ENCODE measurements around the gene PGAP6. TPM values are rescaled to one million over a fixed set of nuclear protein-coding genes. Genes with fewer than 3 reads are reported as not detected.

The PGAP6 gene
- total and polyA plus RNA-seq, 12 donors: 18.2 to 66.7 (median 42.3) TPM

- intact Hi-C loops (cut with DNase I): no loop called here
- Histone ChIP-seq H3K27me3 (no peaks in the 10 kb centered on the region), H3K9me3 (replicated peaks in 1 of 3) (no peaks in the 10 kb centered on the region), H3K27ac (peak overlapping the region in 1 of 5 donors; percentile 75), H3K4me1 (replicated peaks in 1 of 2) (peaks cover 0 to 8% of the 10 kb centered on the region in 2 donors), H3K4me3 (no peak overlapping the region), H3K36me3 (replicated peaks in 1 of 2) (no peaks in the 10 kb centered on the region)
- WGBS, 4 donors: 92 to 98% (median 95%) methylated on average over 10 to 26 of the region's 26 CpGs
- no peak for TF ChIP-seq CTCF (IDR thresholded peaks at IDR 0.05)
- no peak for TF ChIP-seq POLR2A (IDR thresholded peaks at IDR 0.05)
- DNase-seq: no peak
Observed at GRCh38 chr16:411576-412265, 29.9 kb upstream of the PGAP6 start.

GRCh38 chr16:410516-411178 is 28.9 kb upstream of the PGAP6 start:
- Histone ChIP-seq H3K36me3 (replicated peaks in 1 of 2) (no peaks in the 10 kb centered on the region), H3K27ac (peak overlapping the region in 3 of 5 donors; percentile 0 to 75 (median 60)), H3K4me1 (replicated peaks in 1 of 2) (peaks cover 0 to 8% of the 10 kb centered on the region in 2 donors), H3K27me3 (no peaks in the 10 kb centered on the region), H3K4me3 (no peak overlapping the region), H3K9me3 (replicated peaks in 1 of 3) (no peaks in the 10 kb centered on the region)
- peak; percentile 43 to 81 (median 79) for DNase-seq
- no peak for TF ChIP-seq CTCF (IDR thresholded peaks at IDR 0.05)
- peak in 1 of 2 donors; percentile 15 for TF ChIP-seq POLR2A (IDR thresholded peaks at IDR 0.05)
- 44 to 66% (median 63%) methylated on average over 9 to 36 of the region's 36 CpGs for WGBS, 4 donors
- intact Hi-C loops (cut with DNase I): no loop called here

- Histone ChIP-seq H3K9me3 (replicated peaks in 1 of 3) (no peaks in the 10 kb centered on the region), H3K27ac (no peak overlapping the region), H3K4me3 (no peak overlapping the region), H3K4me1 (replicated peaks in 1 of 2) (peaks cover 3 to 15% of the 10 kb centered on the region in 2 donors), H3K27me3 (no peaks in the 10 kb centered on the region), H3K36me3 (replicated peaks in 1 of 2) (no peaks in the 10 kb centered on the region)
- DNase-seq: no peak
- WGBS, 4 donors: 89 to 100% (median 90%) methylated on average over 1 to 16 of the region's 16 CpGs
- intact Hi-C loops (cut with DNase I): no loop called here
- no peak for TF ChIP-seq POLR2A (IDR thresholded peaks at IDR 0.05)
- no peak for TF ChIP-seq CTCF (IDR thresholded peaks at IDR 0.05)
Observed at GRCh38 chr16:407253-407652, 25.5 kb upstream of the PGAP6 start.

- Histone ChIP-seq H3K9me3 (replicated peaks in 1 of 3) (no peaks in the 10 kb centered on the region), H3K36me3 (replicated peaks in 1 of 2) (no peaks in the 10 kb centered on the region), H3K4me1 (replicated peaks in 1 of 2) (peaks cover 3 to 16% of the 10 kb centered on the region in 2 donors), H3K4me3 (no peak overlapping the region), H3K27ac (no peak overlapping the region), H3K27me3 (no peaks in the 10 kb centered on the region)
- 88 to 92% (median 90%) methylated on average over 14 to 27 of the region's 27 CpGs for WGBS, 4 donors
- intact Hi-C loops (cut with DNase I): no loop called here
- no peak for DNase-seq
- TF ChIP-seq CTCF (IDR thresholded peaks at IDR 0.05) (no peak), POLR2A (IDR thresholded peaks at IDR 0.05) (no peak)
Observed at GRCh38 chr16:405548-406506, 24.0 kb upstream of the PGAP6 start.

Measured in adrenal gland (tissue), 12 donors.